Bronchial epithelial cell (primary cell): ENCODE data around the gene ZNF438. TPM values are rescaled to one million over a fixed set of nuclear protein-coding genes. Genes with fewer than 3 reads are reported as not detected.
A peak's percentile ranks its signal among the peaks of the same experiment; 100 is the strongest.
"Not testable (repeated sequence)": the region's sequence is repeated elsewhere in the genome, so short reads cannot be mapped to it uniquely, and the experiment has no call there.

Experiments
- DNase-seq: peaks from one replicate; pipeline ENCODE4 v3.0.0-alpha.2; 2010; ENCODE audit warnings: low read depth
- FAIRE-seq: peaks from 2 replicates; lab custom pipeline; 2011; peaks lifted over from hg19 to GRCh38; lab: Jason Lieb, UNC
- H3K27me3 ChIP-seq: 2 replicates; pipeline ENCODE4 v1.5.1; 2011; ENCODE audit warnings: low read length; ENCODE audit not compliant: control insufficient read depth, insufficient read depth
- H3K36me3 ChIP-seq: 2 replicates; pipeline ENCODE4 v1.5.1; 2011; ENCODE audit warnings: low read length; ENCODE audit not compliant: control insufficient read depth, insufficient read depth
- H3K4me3 ChIP-seq: 2 replicates; pipeline ENCODE4 v1.5.1; 2011; ENCODE audit warnings: mild to moderate bottlenecking, low read depth, low read length, control low read depth
- total RNA-seq: library from RNA; depleted of rRNA; stranded (reverse); fragments of >200 nt; gene quantifications from 2 replicates; pipeline ENCODE4 v1.2.1, GENCODE V29; 2014
- TF ChIP-seq, protein P1 (sequence below): IDR thresholded peaks from 2 replicates; pipeline ENCODE4 v1.5.1; 2011; ENCODE audit warnings: mild to moderate bottlenecking, moderate library complexity, low read length, control low read depth, inconsistent platforms; ENCODE audit not compliant: insufficient read depth, severe bottlenecking

ZNF438 gene
- total RNA-seq, 1 donor from 2014 or later, result 0.79 TPM

GRCh38 chr10:30987463-30987862, 44.2 kb downstream of the ZNF438 start:
- Histone ChIP-seq H3K36me3 (no peaks in the 10 kb centered on the region), H3K27me3 (no peaks in the 10 kb centered on the region), H3K4me3 (no peak overlapping the region)
- no peak for DNase-seq
- TF ChIP-seq, protein P1, sequence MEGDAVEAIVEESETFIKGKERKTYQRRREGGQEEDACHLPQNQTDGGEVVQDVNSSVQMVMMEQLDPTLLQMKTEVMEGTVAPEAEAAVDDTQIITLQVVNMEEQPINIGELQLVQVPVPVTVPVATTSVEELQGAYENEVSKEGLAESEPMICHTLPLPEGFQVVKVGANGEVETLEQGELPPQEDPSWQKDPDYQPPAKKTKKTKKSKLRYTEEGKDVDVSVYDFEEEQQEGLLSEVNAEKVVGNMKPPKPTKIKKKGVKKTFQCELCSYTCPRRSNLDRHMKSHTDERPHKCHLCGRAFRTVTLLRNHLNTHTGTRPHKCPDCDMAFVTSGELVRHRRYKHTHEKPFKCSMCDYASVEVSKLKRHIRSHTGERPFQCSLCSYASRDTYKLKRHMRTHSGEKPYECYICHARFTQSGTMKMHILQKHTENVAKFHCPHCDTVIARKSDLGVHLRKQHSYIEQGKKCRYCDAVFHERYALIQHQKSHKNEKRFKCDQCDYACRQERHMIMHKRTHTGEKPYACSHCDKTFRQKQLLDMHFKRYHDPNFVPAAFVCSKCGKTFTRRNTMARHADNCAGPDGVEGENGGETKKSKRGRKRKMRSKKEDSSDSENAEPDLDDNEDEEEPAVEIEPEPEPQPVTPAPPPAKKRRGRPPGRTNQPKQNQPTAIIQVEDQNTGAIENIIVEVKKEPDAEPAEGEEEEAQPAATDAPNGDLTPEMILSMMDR, result no peak
- no peak for FAIRE-seq

DNA sequence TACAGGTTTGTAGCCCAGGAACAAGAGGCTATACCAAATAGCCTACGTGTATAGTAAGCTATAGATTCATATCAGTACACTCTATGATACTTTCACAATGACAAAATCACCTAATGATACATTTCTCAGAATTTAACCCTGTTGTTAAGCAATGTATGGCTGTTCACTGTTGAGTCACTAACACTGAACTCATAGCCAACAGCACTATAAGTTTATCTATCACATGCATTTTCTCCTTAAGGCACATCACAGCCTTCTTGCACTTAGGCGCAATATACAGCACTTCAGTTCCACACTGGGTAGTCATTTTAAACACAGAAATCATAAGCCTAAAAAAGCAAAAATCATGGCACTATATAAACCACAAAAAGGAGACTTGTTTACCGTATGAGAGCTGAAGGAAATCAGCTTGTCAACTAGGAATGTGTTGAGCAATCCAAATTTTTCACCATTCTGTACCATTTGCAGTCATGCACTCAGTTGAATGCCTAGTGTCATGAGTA, 45.6 kb downstream of the ZNF438 start:
- Histone ChIP-seq H3K4me3 (no peak overlapping the region), H3K36me3 (no peaks in the 10 kb centered on the region), H3K27me3 (no peaks in the 10 kb centered on the region)
- DNase-seq, result peak; percentile 92
- TF ChIP-seq, protein P1, result no peak
- FAIRE-seq, result no peak

DNA sequence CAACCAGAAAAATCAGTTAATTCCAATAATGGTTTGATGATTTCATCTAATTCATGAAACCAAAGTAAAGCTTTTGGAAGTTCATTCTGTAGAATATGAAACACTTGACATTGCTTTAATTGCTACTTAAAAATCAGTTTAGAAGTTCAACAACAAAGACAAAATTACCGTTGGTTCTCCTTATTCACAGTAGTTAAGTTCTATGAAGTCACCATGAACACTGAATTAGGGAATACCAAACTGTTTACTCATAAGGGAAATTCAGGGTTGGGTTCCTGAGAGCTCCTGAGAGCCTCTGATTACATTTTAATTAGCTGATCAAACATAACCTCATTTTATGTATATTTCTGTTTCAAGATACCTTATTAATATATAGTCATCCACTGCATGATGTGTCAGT, 46.2 kb downstream of the ZNF438 start:
- TF ChIP-seq, protein P1, result no peak
- Histone ChIP-seq H3K4me3 (no peak overlapping the region), H3K36me3 (no peaks in the 10 kb centered on the region), H3K27me3 (no peaks in the 10 kb centered on the region)
- peak; percentile 88 for DNase-seq
- FAIRE-seq, result no peak

DNA sequence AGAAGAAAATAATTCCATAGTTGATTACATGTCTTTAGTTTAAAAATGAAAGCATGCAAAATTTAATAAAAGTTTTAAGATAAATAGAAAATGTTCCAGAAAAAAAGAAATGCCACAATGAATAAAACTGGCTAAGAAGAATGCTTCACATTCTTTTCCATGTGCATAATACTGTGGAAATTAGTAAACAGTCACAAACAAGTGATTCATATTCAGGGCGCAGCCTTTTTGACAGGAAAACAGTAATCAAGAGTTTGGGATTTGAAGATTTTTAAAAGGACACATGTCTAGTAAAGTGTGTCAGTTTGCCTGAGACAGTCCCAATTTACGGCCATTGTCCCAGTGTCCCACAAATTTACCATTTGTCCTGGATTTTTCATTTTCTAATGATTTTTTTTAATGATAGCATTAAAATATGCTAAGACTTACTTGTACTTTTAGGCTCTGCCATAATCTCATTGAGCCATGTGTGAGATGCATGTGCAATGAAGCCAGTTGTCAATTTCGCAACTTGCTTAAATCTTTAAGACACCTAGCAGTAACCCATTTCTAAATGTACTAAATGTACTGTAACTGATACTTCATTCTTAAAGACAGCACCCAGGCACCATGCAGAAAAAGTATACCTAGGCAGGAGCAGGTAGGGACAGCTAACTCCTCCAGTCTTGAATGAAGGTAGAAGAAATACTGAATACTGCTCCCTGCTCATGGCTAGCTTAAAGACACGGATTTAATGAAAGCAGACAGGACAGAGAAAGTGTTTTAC, 46.9 kb downstream of the ZNF438 start:
- TF ChIP-seq, protein P1, result no peak
- DNase-seq, result peak; percentile 70
- H3K36me3 ChIP-seq, result no peaks in the 10 kb centered on the region
- FAIRE-seq, result no peak
- H3K4me3 ChIP-seq, result no peak overlapping the region
- H3K27me3 ChIP-seq, result no peaks in the 10 kb centered on the region

DNA sequence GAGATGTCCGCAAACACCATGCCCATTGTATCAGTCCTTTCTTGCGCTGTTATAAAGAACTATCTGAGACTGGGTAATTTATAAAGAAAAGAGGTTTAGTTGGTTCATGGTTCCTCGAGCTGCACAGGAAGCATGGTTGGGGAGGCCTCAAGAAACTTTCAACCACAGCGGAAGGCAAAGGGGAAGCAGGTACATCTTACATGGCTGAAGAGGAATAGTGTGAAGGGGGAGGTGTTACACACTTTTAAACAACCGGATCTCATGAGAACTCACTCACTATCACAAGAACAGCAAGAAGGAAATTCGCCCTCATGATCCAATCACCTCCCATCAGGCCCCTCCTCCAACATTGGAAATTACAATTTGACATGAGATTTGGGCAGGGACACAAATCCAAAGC, 48.5 kb downstream of the ZNF438 start:
- not testable (repeated sequence) for H3K4me3 ChIP-seq, H3K36me3 ChIP-seq, H3K27me3 ChIP-seq, DNase-seq, FAIRE-seq

DNA sequence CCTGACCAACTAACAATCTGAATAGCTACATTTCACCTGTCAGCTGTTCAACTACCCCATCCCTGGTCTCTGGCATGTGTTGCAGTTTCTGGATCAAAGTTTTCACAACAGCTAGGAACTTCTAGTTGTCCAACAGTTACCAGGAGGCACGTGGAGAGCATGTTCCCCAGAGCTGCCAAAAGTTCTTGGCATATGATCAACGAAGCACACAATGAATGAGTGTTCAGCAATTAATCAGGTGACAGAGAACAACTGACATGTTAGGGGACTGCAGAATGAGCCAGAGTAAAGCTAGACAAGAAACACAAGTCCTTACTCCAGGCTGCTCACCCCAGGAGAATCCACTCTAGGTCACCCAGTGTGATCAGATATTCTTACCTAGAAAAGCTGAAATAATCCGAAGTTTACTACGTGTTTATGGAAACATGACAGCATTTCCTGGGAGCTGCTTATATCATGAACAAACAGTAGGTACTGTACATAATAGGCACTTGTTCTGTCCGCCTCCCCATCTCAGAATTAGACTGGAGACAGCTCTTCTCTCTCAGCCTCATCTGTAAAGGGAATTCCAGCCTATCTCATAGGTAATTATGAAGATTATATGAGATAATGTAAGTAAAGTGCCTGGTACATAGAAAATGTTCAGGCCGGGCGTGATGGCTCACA, 50.6 kb downstream of the ZNF438 start:
- DNase-seq (peak; percentile 81), FAIRE-seq (peak; percentile 95)
- no peaks in the 10 kb centered on the region for H3K27me3 ChIP-seq
- H3K36me3 ChIP-seq, result no peaks in the 10 kb centered on the region
- H3K4me3 ChIP-seq, result no peak overlapping the region
- TF ChIP-seq, protein P1, result no peak
